Measurements from ENCODE around the gene LRRTM4.

DNA sequence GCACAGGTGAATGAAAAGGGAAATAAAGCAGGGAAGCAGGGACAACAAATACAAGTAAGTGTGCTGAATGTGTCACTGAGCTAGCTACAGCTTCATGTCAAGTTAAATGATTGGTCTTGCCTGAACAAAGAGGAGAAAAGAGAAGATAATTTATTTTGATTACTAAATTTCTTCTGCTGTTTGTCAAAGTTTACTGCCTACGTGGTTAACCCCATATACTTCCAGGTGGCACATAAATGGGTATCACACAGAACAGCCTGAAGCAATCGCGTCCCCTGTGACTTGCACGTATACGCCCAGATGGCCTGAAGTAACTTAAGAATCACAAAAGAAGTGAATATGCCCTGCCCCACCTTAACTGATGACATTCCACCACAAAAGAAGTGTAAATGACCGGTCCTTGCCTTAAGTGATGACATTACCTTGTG is 434.2 kb downstream of the LRRTM4 start:
- TF ChIP-seq GLIS3 (CRISPR knock-in tag; IDR thresholded peaks at IDR 0.05) (no peak), ARNTL (CRISPR knock-in tag; IDR thresholded peaks at IDR 0.05; ENCODE audit: borderline replicate concordance, low read depth) (no peak), RARB (CRISPR knock-in tag; IDR thresholded peaks at IDR 0.05) (no peak), ZFP3 (CRISPR knock-in tag; IDR thresholded peaks at IDR 0.05) (no peak), CREB5 (CRISPR knock-in tag; IDR thresholded peaks at IDR 0.05; ENCODE audit: low read depth) (no peak), ZNF8 (CRISPR knock-in tag; IDR thresholded peaks at IDR 0.05) (no peak), TCF4 (CRISPR knock-in tag; IDR thresholded peaks at IDR 0.05; ENCODE audit: borderline replicate concordance) (no peak), ESRRG (CRISPR knock-in tag; IDR thresholded peaks at IDR 0.05) (no peak), SNAI2 (CRISPR knock-in tag; IDR thresholded peaks at IDR 0.05) (no peak)
